Parathyroid adenoma (tissue), 2 donors: ENCODE results near the gene PARP1.

ENCODE experiments used
- H2AFZ ChIP-seq: fragments of 300-600 bp; sonication (generic); one replicate; pipeline ENCODE4 v1.7.0; 2017; ENCODE audit warnings: antibody characterized with exemption, mild to moderate bottlenecking
- H3K27ac ChIP-seq: fragments of 300-600 bp; sonication (generic); one replicate; pipeline ENCODE4 v1.7.0; 2017
- H3K27me3 ChIP-seq: fragments of 300-600 bp; sonication (generic); one replicate; pipeline ENCODE4 v1.7.0; 2017; ENCODE audit warnings: low read length; ENCODE audit not compliant: control insufficient read depth, insufficient read depth
- H3K36me3 ChIP-seq: fragments of 300-600 bp; sonication (generic); one replicate; pipeline ENCODE4 v1.7.0; 2017; ENCODE audit warnings: low read length; ENCODE audit not compliant: control insufficient read depth, insufficient read depth
- H3K4me1 ChIP-seq: fragments of 300-600 bp; sonication (generic); one replicate; pipeline ENCODE4 v1.7.0; 2017; ENCODE audit warnings: control low read depth
- H3K4me2 ChIP-seq: fragments of 300-600 bp; sonication (generic); one replicate; pipeline ENCODE4 v1.7.0; 2017; ENCODE audit warnings: low read length
- H3K4me3 ChIP-seq: fragments of 300-600 bp; sonication (generic); one replicate; pipeline ENCODE4 v1.7.0; 2017; ENCODE audit warnings: low read depth, low read length
- H3K79me2 ChIP-seq: fragments of 300-600 bp; sonication (generic); one replicate; pipeline ENCODE4 v1.7.0; 2017; ENCODE audit warnings: control low read depth
- H3K9ac ChIP-seq: fragments of 300-600 bp; sonication (generic); one replicate; pipeline ENCODE4 v1.7.0; 2017; ENCODE audit warnings: mild to moderate bottlenecking
- H3K9me3 ChIP-seq: fragments of 300-600 bp; sonication (generic); one replicate; pipeline ENCODE4 v1.7.0; 2017; ENCODE audit warnings: low read length; ENCODE audit not compliant: control insufficient read depth
- CTCF ChIP-seq: fragments of 300-600 bp; sonication (generic); IDR thresholded peaks from one replicate; pipeline ENCODE4 v1.7.0; 2017; ENCODE audit warnings: antibody characterized with exemption, mild to moderate bottlenecking
- donor health status: primary hyperparathyroidism.

The PARP1 gene

GRCh38 chr1:226381226-226381998 is 26.5 kb downstream of the PARP1 start:
- H3K79me2 ChIP-seq, result no peaks in the 10 kb centered on the region
- H3K9ac ChIP-seq, result no peak overlapping the region
- no peak for TF ChIP-seq CTCF
- no peak overlapping the region for H3K27ac ChIP-seq
- H3K27me3 ChIP-seq, result no peaks in the 10 kb centered on the region
- H3K4me3 ChIP-seq, result no peak overlapping the region
- peaks cover 3% of the 10 kb centered on the region for H3K4me1 ChIP-seq
- no peak overlapping the region for H2AFZ ChIP-seq
- no peaks in the 10 kb centered on the region for H3K36me3 ChIP-seq
- no peaks in the 10 kb centered on the region for H3K9me3 ChIP-seq
- H3K4me2 ChIP-seq, result no peak overlapping the region

GRCh38 chr1:226378071-226378470 is 29.8 kb downstream of the PARP1 start:
- no peaks in the 10 kb centered on the region for H3K36me3 ChIP-seq

GRCh38 chr1:226376300-226376699 is 31.6 kb downstream of the PARP1 start:
- no peak overlapping the region for H3K4me2 ChIP-seq
- H2AFZ ChIP-seq, result no peak overlapping the region
- no peaks in the 10 kb centered on the region for H3K36me3 ChIP-seq
- H3K9ac ChIP-seq, result no peak overlapping the region
- H3K27me3 ChIP-seq, result no peaks in the 10 kb centered on the region
- no peak for TF ChIP-seq CTCF
- H3K27ac ChIP-seq, result no peak overlapping the region
- H3K9me3 ChIP-seq, result no peaks in the 10 kb centered on the region
- peaks cover 24% of the 10 kb centered on the region for H3K4me1 ChIP-seq
- H3K4me3 ChIP-seq, result no peak overlapping the region
- peaks cover 2% of the 10 kb centered on the region for H3K79me2 ChIP-seq

More at GRCh38 chr1:226378071-226378470, 29.8 kb downstream of the PARP1 start:
- no peaks in the 10 kb centered on the region for H3K27me3 ChIP-seq
- no peak for TF ChIP-seq CTCF
- H3K79me2 ChIP-seq, result no peaks in the 10 kb centered on the region
- H3K9me3 ChIP-seq, result no peaks in the 10 kb centered on the region
- no peak overlapping the region for H2AFZ ChIP-seq
- H3K9ac ChIP-seq, result no peak overlapping the region
- no peak overlapping the region for H3K4me2 ChIP-seq
- peaks cover 16% of the 10 kb centered on the region for H3K4me1 ChIP-seq
- H3K27ac ChIP-seq, result no peak overlapping the region
- H3K4me3 ChIP-seq, result no peak overlapping the region

GRCh38 chr1:226373376-226373775 is 34.5 kb downstream of the PARP1 start:
- Histone ChIP-seq H3K9me3 (no peaks in the 10 kb centered on the region), H3K4me3 (no peak overlapping the region), H3K4me1 (peaks cover 24% of the 10 kb centered on the region), H2AFZ (no peak overlapping the region), H3K4me2 (peak overlapping the region; percentile 1), H3K27me3 (no peaks in the 10 kb centered on the region), H3K79me2 (peaks cover 2% of the 10 kb centered on the region), H3K9ac (no peak overlapping the region), H3K36me3 (no peaks in the 10 kb centered on the region), H3K27ac (peak overlapping the region; percentile 76)
- TF ChIP-seq CTCF, result no peak

GRCh38 chr1:226372885-226373284 is 35.0 kb downstream of the PARP1 start:
- Histone ChIP-seq H3K4me2 (no peak overlapping the region), H3K27ac (peak overlapping the region; percentile 76), H3K4me3 (no peak overlapping the region), H3K27me3 (no peaks in the 10 kb centered on the region), H3K79me2 (peaks cover 2% of the 10 kb centered on the region), H3K4me1 (peaks cover 24% of the 10 kb centered on the region), H3K9ac (no peak overlapping the region), H2AFZ (no peak overlapping the region), H3K36me3 (no peaks in the 10 kb centered on the region), H3K9me3 (no peaks in the 10 kb centered on the region)
- TF ChIP-seq CTCF, result no peak
